Measurements from ENCODE around the gene ERI3.

GRCh38 chr1:44361478-44361877 lies 6.4 kb upstream of the ERI3 start:
- TF ChIP-seq POLR2A (IDR thresholded peaks at IDR 0.05) (no peak), EP300 (IDR thresholded peaks at IDR 0.05; ENCODE audit: low read depth) (no peak), CTCF (IDR thresholded peaks at IDR 0.05) (no peak), POLR2AphosphoS5 (IDR thresholded peaks at IDR 0.05) (no peak)
